ENCODE measurements around the gene PAX1.

Gene PAX1

DNA sequence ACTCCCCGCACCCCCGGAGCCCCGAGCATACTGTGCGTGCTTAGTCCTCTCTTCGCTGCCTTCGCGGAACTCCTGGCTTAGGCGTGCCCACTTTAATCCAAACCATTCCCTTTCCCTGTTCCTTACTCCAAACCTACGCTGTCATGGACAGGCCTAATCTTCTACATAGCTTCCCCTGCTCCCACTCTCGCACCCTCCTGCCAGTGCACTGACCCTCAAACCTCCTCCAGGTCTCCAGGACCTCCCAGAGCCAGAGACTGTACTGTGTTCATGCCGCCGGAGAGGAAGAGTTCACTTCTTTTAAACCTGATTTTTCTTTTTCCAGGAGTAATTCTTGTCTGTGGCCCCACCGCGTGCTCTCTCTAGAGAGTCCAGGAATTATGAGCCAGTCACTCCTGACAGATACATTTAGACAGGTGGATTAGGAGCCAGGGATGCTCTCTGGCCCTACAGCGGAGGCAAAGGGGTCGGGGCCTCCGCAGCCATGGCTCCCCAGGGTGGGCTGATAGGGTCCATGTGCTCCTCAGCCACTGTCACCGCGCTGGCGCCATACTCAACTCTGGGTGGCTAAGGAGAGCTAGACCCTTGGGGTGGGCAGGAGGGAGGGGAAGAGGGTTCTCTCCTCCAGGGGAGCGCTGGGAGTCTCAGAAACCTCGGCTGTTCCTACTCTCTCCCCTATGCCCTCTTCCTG lies 1.6 kb upstream of the PAX1 start:
- DNase-seq (ENCODE audit: extremely low read depth, low read depth), result no peak
- TF ChIP-seq, protein P1, sequence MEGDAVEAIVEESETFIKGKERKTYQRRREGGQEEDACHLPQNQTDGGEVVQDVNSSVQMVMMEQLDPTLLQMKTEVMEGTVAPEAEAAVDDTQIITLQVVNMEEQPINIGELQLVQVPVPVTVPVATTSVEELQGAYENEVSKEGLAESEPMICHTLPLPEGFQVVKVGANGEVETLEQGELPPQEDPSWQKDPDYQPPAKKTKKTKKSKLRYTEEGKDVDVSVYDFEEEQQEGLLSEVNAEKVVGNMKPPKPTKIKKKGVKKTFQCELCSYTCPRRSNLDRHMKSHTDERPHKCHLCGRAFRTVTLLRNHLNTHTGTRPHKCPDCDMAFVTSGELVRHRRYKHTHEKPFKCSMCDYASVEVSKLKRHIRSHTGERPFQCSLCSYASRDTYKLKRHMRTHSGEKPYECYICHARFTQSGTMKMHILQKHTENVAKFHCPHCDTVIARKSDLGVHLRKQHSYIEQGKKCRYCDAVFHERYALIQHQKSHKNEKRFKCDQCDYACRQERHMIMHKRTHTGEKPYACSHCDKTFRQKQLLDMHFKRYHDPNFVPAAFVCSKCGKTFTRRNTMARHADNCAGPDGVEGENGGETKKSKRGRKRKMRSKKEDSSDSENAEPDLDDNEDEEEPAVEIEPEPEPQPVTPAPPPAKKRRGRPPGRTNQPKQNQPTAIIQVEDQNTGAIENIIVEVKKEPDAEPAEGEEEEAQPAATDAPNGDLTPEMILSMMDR (IDR thresholded peaks at IDR 0.05; ENCODE audit: low read depth, low read length), result no peak

DNA sequence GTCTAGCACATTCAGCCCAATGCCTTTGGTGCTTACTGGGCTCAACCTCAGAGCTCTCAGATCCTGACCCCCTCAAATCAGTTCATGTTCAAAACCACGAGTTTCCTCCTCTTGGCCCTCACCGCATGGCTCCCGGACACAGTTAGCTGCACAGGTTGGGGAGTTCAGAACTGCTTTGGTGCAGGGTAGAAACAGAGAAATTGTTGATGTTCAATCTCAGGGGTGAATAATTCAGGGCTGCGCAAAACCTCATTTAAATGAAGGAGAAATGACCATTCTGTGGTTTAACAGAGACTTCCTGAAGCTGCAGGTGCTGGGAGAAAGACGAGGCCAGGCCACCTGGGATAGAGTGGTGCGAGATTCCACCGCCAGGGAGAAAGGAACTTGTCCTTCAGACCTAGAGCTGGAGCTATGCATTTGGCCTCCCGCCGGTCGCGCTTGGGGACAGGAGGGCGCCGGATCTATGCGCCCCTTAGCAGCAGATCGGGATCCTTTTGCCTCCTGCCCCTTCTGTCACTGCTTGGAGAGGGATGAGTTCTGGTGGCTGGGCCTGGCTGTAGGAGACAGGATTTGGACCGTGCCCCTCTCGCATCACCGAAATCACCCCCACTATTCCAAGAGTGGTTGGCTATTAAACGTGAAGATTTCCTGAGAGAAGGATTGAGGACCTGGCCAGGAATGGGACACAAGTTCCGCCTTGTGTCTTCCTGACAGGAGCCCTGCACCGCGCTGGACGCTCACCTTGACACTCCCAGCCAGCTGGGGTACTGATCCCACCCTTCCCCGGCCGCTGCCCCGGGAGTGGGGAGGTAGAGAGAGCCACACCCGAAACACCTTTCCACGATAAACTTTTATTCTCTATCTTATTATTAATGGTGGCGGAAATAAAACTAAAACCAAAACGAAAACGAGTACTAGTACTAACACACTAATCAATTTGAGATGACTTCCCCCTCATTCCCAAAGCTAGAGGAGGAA lies 767 bp upstream of the PAX1 start:
- DNase-seq (ENCODE audit: extremely low read depth, low read depth), result no peak

DNA sequence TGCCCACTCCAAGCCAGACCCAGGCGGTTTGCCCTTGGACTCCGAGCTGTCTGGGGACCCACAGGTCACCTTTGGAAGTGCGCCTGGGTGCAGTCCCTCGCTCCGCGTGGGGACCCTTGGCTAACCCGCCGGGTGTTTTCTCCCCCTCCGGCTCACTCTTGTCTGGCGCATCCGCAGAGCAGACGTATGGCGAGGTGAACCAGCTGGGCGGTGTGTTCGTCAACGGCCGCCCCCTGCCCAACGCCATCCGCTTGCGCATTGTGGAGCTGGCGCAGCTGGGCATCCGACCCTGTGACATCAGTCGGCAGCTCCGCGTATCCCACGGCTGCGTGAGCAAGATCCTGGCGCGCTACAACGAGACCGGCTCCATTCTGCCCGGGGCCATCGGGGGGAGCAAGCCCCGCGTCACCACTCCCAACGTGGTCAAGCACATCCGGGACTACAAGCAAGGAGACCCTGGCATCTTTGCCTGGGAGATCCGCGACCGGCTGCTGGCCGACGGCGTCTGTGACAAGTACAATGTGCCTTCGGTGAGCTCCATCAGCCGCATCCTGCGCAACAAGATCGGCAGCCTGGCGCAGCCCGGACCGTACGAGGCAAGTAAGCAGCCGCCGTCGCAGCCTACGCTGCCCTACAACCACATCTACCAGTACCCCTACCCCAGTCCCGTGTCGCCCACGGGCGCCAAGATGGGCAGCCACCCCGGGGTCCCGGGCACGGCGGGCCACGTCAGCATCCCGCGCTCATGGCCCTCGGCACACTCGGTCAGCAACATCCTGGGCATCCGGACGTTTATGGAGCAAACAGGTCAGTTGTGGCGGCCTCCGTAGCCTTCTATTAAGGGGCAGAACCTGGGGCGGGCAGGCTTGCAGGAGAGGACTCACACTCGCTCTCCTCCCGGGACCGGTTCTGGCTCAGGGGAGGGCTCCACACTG lies 1.1 kb downstream of the PAX1 start:
- DNase-seq (ENCODE audit: extremely low read depth, low read depth), result no peak
- TF ChIP-seq, protein P1 (IDR thresholded peaks at IDR 0.05; ENCODE audit: low read depth, low read length), result no peak

More for the DNA sequence above, 767 bp upstream of the PAX1 start:
- TF ChIP-seq, protein P1 (IDR thresholded peaks at IDR 0.05; ENCODE audit: low read depth, low read length), result no peak

DNA sequence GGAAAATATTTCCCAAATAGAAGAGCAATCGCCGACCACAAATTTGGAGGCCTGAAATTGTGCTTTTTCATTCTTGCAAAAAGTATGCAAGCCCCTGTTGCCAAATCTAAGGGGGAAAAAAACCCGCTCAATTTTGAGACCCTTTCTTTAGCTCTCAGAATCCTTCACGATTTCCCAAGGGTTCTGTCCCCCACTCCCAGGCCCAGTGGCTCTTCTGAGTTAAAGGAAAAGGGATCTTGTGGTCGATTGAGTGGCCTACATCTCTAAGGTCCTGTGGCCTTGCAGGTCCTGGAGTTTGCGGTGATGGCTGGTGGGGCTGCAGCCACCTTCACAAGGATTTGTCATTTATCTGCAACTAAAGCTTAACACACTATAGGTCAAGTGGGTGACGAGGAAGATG lies 1.8 kb downstream of the PAX1 start:
- TF ChIP-seq, protein P1 (IDR thresholded peaks at IDR 0.05; ENCODE audit: low read depth, low read length), result no peak
- DNase-seq (ENCODE audit: extremely low read depth, low read depth), result no peak

DNA sequence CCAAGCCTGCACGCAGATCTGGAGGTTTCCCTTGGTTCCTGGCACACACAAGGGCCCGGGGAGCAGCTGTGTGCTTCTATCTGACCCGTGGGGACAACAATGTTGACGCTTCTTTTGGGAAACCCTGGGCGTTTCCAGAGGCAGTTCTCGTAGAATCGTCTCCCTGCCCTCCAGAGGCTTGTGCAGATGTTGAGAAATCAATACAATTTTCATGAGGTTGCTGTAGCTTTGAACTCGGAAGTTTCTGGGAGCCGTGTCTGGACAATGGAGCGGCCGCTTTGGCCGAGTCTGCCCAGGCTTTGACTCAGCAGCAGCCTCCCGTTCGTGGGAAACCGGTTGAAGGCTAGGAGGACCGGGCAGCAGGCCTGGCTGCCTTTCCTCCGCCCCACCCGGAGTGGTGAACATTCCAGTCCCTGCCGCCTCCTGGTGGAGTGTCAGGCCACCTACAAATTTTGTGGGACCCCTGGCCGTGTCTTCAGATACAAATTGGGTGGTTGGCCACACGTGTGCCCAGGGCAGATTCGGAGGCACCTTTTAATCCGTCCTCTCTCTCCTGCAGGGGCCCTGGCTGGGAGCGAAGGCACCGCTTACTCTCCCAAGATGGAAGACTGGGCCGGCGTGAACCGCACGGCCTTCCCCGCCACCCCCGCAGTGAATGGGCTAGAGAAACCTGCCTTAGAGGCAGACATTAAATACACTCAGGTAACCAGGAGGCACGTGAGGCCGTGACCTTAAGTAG lies 2.7 kb downstream of the PAX1 start:
- TF ChIP-seq, protein P1 (IDR thresholded peaks at IDR 0.05; ENCODE audit: low read depth, low read length), result no peak
- DNase-seq (ENCODE audit: extremely low read depth, low read depth), result no peak

DNA sequence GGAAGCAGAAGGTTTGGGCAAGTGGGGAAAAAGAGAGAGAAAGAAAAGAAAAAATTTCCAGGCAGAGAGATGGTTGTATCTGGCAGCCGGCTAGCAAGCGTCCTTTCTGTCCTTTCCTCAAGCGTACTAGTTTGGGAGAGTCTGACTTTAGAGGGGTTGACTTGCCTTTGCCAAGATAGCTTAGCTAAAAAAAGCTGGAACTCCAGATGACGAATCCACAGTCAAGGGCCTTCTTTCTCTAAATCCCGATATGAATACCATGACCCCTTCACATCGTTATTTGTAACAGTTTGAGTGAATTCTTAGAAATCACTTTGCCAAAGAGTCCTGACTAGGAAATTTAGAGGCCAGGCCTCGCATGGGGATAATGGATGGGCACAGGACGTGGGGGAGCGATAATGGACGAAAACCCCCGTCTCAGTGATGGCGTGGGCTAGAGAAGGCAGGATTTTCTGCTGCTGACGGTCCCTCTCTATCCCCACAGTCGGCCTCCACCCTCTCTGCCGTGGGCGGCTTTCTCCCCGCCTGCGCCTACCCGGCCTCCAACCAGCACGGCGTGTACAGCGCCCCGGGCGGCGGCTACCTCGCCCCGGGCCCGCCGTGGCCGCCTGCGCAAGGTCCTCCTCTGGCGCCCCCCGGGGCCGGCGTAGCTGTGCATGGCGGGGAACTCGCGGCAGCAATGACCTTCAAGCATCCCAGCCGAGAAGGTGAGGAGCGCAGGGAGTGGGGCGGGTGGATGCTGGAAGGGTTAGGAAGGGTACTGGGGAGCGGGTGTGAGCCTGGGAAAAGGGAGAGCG lies 3.5 kb downstream of the PAX1 start:
- TF ChIP-seq, protein P1 (IDR thresholded peaks at IDR 0.05; ENCODE audit: low read depth, low read length), result no peak
- no peak for DNase-seq (ENCODE audit: extremely low read depth, low read depth)

All from AG09319 (cell line).